HEK293 (cell line): Measurements from ENCODE around the gene EIPR1.

Experiments
- CTCF ChIA-PET: fragments of 350-600 bp; formaldehyde crosslinking; extraction: SDS; loops from one replicate; lab custom pipeline; 2021; ENCODE audit warnings: antibody characterized with exemption; lab: Yijun Ruan, JAX
- POLR2A ChIA-PET: fragments of 300-600 bp; formaldehyde crosslinking; extraction: SDS; loops from one replicate; lab custom pipeline; 2020; ENCODE audit warnings: antibody characterized with exemption, inconsistent platforms; lab: Yijun Ruan, JAX
- H3K27ac ChIP-seq: fragments of 200-500 bp; sonication (Bioruptor generic); 2 replicates; pipeline ENCODE4 v1.5.1; 2014; ENCODE audit warnings: low read depth, low read length, control low read depth, inconsistent platforms; ENCODE audit errors: extremely low read depth
- H3K36me3 ChIP-seq, 2 experiments: fragments of 200-500 bp in 1 of 2; sonication (Bioruptor generic) in 1 of 2; 1 replicate in 1 of 2; 2 replicates in 1 of 2; pipeline ENCODE4 v1.5.1; 2014 to 2017; ENCODE audit warnings: inconsistent platforms in 2 of 2, low read length in 2 of 2; ENCODE audit not compliant: control insufficient read depth in 2 of 2, insufficient read depth in 1 of 2
- H3K4me1 ChIP-seq: fragments of 200-500 bp; sonication (Bioruptor generic); 2 replicates; pipeline ENCODE4 v1.5.1; 2014; ENCODE audit warnings: mild to moderate bottlenecking, low read length, inconsistent platforms; ENCODE audit not compliant: control insufficient read depth, insufficient read depth
- H3K4me3 ChIP-seq: 2 replicates; pipeline ENCODE4 v1.5.1; 2011; ENCODE audit warnings: low read depth, mild to moderate bottlenecking, control low read depth, low read length, moderate library complexity
- H3K9me3 ChIP-seq: fragments of 200-500 bp; sonication (Bioruptor generic); 2 replicates; pipeline ENCODE4 v1.5.1; 2014; ENCODE audit warnings: low read depth, low read length, inconsistent platforms; ENCODE audit not compliant: control insufficient read depth, insufficient read depth
- BCL6B ChIP-seq: fragments of 450-650 bp; formaldehyde crosslinking; IDR thresholded peaks from 2 replicates; pipeline ENCODE4 v1.5.1; 2017; ENCODE audit warnings: missing biosample characterization, missing genetic modification characterization
- MEIS1 ChIP-seq: sonication (generic); formaldehyde crosslinking; IDR thresholded peaks from 2 replicates; pipeline ENCODE4 v1.8.1; 2022; ENCODE audit warnings: missing genetic modification reagents, mild to moderate bottlenecking, borderline replicate concordance
- PBX3 ChIP-seq: sonication (generic); formaldehyde crosslinking; IDR thresholded peaks from 2 replicates; pipeline ENCODE4 v1.8.1; 2022; ENCODE audit warnings: mild to moderate bottlenecking, moderate library complexity, missing genetic modification reagents
- SP7 ChIP-seq: fragments of 450-650 bp; formaldehyde crosslinking; IDR thresholded peaks from 2 replicates; pipeline ENCODE4 v1.5.1; 2016; ENCODE audit warnings: missing biosample characterization, missing genetic modification characterization
- TSHZ1 ChIP-seq: fragments of 450-650 bp; formaldehyde crosslinking; IDR thresholded peaks from 2 replicates; pipeline ENCODE4 v1.5.1; 2016; ENCODE audit warnings: missing biosample characterization, missing genetic modification characterization, borderline replicate concordance
- ZBTB26 ChIP-seq: fragments of 450-650 bp; formaldehyde crosslinking; optimal IDR thresholded peaks from 2 replicates; pipeline ENCODE3; 2016; ENCODE audit warnings: missing biosample characterization, mild to moderate bottlenecking, missing genetic modification characterization
- ZFP37 ChIP-seq: fragments of 450-650 bp; formaldehyde crosslinking; IDR thresholded peaks from 2 replicates; pipeline ENCODE4 v1.5.1; 2016; ENCODE audit warnings: missing biosample characterization, missing genetic modification characterization
- ZFP69B ChIP-seq: fragments of 450-650 bp; formaldehyde crosslinking; IDR thresholded peaks from 2 replicates; pipeline ENCODE4 v1.5.1; 2016; ENCODE audit warnings: missing biosample characterization, missing genetic modification characterization
- ZNF174 ChIP-seq: fragments of 450-650 bp; formaldehyde crosslinking; IDR thresholded peaks from 2 replicates; pipeline ENCODE4 v1.5.0; 2017; ENCODE audit warnings: missing biosample characterization, mild to moderate bottlenecking, missing genetic modification characterization
- ZNF341 ChIP-seq: fragments of 450-650 bp; formaldehyde crosslinking; IDR thresholded peaks from 2 replicates; pipeline ENCODE4; 2016; ENCODE audit warnings: low read depth, missing biosample characterization, missing genetic modification characterization
- ZNF473 ChIP-seq: fragments of 450-650 bp; formaldehyde crosslinking; IDR thresholded peaks from 2 replicates; pipeline ENCODE4 v1.5.1; 2017; ENCODE audit warnings: missing biosample characterization, missing genetic modification characterization
- ZNF510 ChIP-seq: fragments of 450-650 bp; formaldehyde crosslinking; IDR thresholded peaks from 2 replicates; pipeline ENCODE4 v1.5.1; 2018; ENCODE audit warnings: mild to moderate bottlenecking, missing genetic modification characterization, missing biosample characterization; ENCODE audit not compliant: insufficient replicate concordance
- ZNF624 ChIP-seq: fragments of 450-650 bp; formaldehyde crosslinking; IDR thresholded peaks from 2 replicates; pipeline ENCODE4 v1.5.1; 2017; ENCODE audit warnings: missing biosample characterization, missing genetic modification characterization
- ZNF677 ChIP-seq: fragments of 450-650 bp; IDR thresholded peaks from 2 replicates; pipeline ENCODE4 v1.5.0; 2018; ENCODE audit warnings: missing biosample characterization, mild to moderate bottlenecking, missing genetic modification characterization, moderate library complexity
- ZNF704 ChIP-seq: fragments of 450-650 bp; formaldehyde crosslinking; IDR thresholded peaks from 2 replicates; pipeline ENCODE4 v1.5.1; 2016; ENCODE audit warnings: missing biosample characterization, missing genetic modification characterization
- ZSCAN5A ChIP-seq: fragments of 450-650 bp; formaldehyde crosslinking; IDR thresholded peaks from 2 replicates; pipeline ENCODE4 v1.5.1; 2016; ENCODE audit warnings: missing biosample characterization, missing genetic modification characterization

Gene EIPR1

GRCh38 chr2:3151153-3151918 is 226.3 kb downstream of the EIPR1 start:
- Histone ChIP-seq H3K36me3 (no peaks in the 10 kb centered on the region), H3K4me3 (no peak overlapping the region), H3K9me3 (no peaks in the 10 kb centered on the region), H3K27ac (no peak overlapping the region), H3K4me1 (no peaks in the 10 kb centered on the region)
- ChIA-PET CTCF (no interaction called here), POLR2A (no interaction called here)
- no peak for TF ChIP-seq ZNF624 (tag by site-specific recombination)
- TF ChIP-seq MEIS1: no peak
- TF ChIP-seq BCL6B (tag by site-specific recombination): no peak
- no peak for TF ChIP-seq PBX3 (CRISPR knock-in tag)
- no peak for TF ChIP-seq ZNF677 (tag by site-specific recombination)
- TF ChIP-seq ZNF341 (tag by site-specific recombination): no peak
- no peak for TF ChIP-seq ZFP69B (tag by site-specific recombination)
- no peak for TF ChIP-seq TSHZ1
- no peak for TF ChIP-seq ZNF473 (tag by site-specific recombination)
- no peak for TF ChIP-seq SP7 (tag by site-specific recombination)
- TF ChIP-seq ZNF174 (tag by site-specific recombination): no peak
- no peak for TF ChIP-seq ZSCAN5A
- no peak for TF ChIP-seq ZFP37
- no peak for TF ChIP-seq ZBTB26
- TF ChIP-seq ZNF704 (tag by site-specific recombination): no peak
- no peak for TF ChIP-seq ZNF510 (tag by site-specific recombination)
